GM18505 (cell line): ENCODE results near the gene HTRA1.

Source experiments
- ATAC-seq: cut with Tn5 transposase; IDR thresholded peaks from one replicate; pipeline ENCODE4 v1.9.1; 2021; ENCODE audit not compliant: unreplicated experiment
- POLR2A ChIP-seq: IDR thresholded peaks from 4 replicates; pipeline ENCODE4 v1.6.1; 2011; ENCODE audit warnings: borderline replicate concordance; ENCODE audit not compliant: insufficient read depth, insufficient read length; ENCODE audit errors: extremely low read depth

The HTRA1 gene

DNA sequence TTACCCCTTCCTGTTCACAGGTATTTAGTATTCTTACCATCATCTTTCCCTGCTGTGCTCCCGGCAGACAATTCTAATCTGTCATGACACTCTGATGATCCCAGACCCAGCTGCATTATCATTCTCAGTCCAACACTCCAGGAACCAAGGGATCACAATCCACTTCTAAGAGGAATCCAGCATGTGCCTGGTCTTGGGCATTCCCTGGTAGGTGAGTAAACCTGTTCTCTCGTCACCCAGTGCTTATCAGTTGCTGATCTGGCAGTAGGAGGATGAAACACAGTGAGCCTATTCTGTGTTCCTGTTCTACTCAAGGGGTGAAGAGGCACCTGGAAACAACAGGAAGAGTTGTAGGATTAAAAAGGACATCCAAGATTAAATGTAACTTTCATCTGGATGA, 97.9 kb downstream of the HTRA1 start:
- ATAC-seq, result no peak
- no peak for TF ChIP-seq POLR2A

DNA sequence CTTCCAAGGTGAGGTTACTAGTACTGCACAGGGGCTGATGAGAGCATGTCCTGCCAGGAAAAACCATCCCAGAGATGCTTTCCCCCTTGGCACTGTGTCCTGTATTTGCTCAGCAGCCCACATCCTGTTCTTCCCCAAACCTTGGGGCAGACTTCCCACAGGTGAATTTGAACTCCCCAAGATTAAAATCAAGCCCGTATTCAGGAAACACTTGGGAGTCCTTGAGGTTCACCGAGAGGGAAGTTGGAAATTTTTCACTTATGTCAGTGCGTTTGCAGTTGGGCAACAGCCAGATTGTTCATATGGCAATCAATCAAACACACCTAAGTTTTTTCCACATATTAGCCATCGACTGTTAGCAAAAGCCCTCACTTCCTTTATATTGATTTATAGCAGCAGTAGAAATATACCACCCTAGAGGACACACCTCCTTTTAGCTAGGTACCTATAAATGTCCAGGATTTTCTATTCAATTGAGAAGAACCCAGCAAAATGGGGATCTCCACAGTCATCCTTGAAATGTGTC, 99.0 kb downstream of the HTRA1 start, which contains the start of gene DMBT1:
Gene DMBT1 (plus strand): TSS at position 476 of the 526 bp plus-strand sequence. CDS start 17 bp downstream, at position 493.
- ATAC-seq, result no peak
- no peak for TF ChIP-seq POLR2A

GRCh38 chr10:122561212-122561611, 99.9 kb downstream of the HTRA1 start:
- no peak for ATAC-seq
- no peak for TF ChIP-seq POLR2A

GRCh38 chr10:122561792-122562191, 100.4 kb downstream of the HTRA1 start:
- TF ChIP-seq POLR2A, result no peak
- ATAC-seq, result no peak
